ENCODE data around the gene HOXC6. TPM values are rescaled to one million over a fixed set of nuclear protein-coding genes. Genes with fewer than 3 reads are reported as not detected.

HOXC6 gene
- total RNA-seq, 1 donor from 2014 or later: 1.4 TPM

DNA sequence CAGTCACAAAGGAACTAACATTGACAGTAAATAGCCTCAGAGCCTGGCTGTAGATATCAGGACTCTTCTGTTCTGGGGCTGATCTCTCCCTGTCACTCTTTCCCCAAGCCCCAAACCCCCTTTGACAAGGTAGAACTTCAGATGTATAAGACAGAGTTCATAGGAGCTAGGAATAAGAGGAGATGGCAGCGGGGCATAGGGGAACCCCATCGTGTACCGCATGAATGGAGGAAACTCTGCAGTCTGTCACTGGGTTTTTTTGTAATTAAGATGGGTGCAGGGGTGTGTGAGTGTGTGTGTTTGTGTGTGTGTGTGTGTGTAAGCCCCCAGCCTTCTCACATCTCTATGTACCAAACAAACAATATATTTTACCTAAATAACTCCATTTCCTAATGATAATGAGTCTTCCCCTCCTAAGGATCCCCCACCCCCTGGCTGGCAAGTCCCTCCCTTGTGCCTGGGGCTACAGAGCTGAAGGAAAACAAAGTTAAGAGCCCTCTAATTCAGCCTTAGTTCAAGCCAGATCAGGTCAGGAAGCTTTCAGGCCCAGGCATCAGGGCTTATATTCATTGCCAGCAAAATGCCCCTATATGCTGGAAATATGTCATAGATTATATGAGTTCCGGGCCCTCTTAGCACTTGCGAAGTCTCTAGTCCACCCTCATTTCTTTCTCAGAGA is 16.3 kb downstream of the HOXC6 start:
- peaks cover 87% of the 10 kb centered on the region for H3K27me3 ChIP-seq
- no peak for ATAC-seq

DNA sequence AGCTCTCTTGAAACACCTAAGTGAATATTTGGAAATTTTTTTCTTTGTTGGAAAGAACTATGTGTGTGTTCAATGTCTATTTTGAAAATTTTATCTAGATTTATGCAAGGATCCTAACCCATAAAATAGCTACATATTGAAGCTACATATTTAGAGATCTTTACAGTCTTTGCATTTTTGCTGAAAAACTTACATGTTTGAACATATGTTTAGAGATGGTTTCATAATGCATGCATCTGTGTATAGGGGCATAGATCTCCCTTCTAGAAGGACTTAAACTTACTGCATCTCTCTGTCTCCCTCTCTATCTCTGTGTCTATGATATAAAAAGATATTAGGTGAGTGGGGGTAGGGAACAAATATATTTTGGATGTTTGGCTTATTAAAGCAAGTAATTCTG is 17.2 kb downstream of the HOXC6 start:
- no peak for ATAC-seq
- Histone ChIP-seq H3K9me3 (no peaks in the 10 kb centered on the region), H3K4me3 (no peak overlapping the region), H3K36me3 (no peaks in the 10 kb centered on the region), H3K27ac (no peak overlapping the region), H3K4me1 (no peaks in the 10 kb centered on the region), H3K27me3 (peaks cover 86% of the 10 kb centered on the region)
- intact Hi-C loops (cut with DNase I): no loop called here
- TF ChIP-seq, protein P1, sequence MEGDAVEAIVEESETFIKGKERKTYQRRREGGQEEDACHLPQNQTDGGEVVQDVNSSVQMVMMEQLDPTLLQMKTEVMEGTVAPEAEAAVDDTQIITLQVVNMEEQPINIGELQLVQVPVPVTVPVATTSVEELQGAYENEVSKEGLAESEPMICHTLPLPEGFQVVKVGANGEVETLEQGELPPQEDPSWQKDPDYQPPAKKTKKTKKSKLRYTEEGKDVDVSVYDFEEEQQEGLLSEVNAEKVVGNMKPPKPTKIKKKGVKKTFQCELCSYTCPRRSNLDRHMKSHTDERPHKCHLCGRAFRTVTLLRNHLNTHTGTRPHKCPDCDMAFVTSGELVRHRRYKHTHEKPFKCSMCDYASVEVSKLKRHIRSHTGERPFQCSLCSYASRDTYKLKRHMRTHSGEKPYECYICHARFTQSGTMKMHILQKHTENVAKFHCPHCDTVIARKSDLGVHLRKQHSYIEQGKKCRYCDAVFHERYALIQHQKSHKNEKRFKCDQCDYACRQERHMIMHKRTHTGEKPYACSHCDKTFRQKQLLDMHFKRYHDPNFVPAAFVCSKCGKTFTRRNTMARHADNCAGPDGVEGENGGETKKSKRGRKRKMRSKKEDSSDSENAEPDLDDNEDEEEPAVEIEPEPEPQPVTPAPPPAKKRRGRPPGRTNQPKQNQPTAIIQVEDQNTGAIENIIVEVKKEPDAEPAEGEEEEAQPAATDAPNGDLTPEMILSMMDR (IDR thresholded peaks at IDR 0.05): no peak
- no peak for DNase-seq

More for the DNA sequence above, 16.3 kb downstream of the HOXC6 start:
- Histone ChIP-seq H3K9me3 (no peaks in the 10 kb centered on the region), H3K4me1 (no peaks in the 10 kb centered on the region), H3K36me3 (no peaks in the 10 kb centered on the region), H3K4me3 (no peak overlapping the region), H3K27ac (no peak overlapping the region)
- TF ChIP-seq, protein P1 (IDR thresholded peaks at IDR 0.05): no peak
- DNase-seq: no peak
- intact Hi-C loops (cut with DNase I): no loop called here

DNA sequence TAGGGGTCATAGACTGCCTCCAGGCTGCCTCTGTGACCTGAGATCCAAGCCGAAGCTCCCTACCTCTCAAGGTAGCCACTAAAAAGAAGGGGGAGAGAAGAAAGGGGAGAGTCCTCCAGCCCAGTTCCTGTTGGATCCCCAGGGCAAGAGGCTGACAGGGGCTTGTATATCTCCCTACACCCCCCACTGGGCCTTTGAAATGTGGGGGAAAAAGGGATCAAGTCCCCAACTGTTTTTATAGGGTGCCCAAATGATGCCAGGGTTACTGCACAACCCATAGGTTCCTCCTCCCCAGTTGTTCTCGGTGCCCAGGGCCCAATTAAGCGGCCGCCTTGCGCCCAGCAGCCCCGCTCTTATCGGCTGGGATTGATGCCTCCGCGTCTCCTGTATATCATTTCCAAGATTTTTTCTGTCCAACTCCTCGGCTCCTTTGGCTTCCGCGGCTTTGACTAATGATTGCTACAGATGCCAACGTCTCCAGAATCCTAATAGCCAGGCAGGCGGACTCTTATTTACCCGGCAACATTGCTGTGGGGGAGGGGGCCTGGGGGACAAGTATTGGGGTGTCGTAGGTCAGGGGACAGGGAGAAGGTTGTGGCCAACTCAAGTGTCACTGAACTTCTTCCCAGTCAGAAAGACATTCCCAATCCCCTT is 17.8 kb downstream of the HOXC6 start:
- no peak overlapping the region for H3K4me3 ChIP-seq
- no peak overlapping the region for H3K27ac ChIP-seq
- H3K4me1 ChIP-seq: no peaks in the 10 kb centered on the region
- no peaks in the 10 kb centered on the region for H3K36me3 ChIP-seq
- DNase-seq (no peak), ATAC-seq (no peak)
- no peaks in the 10 kb centered on the region for H3K9me3 ChIP-seq
- TF ChIP-seq, protein P1 (IDR thresholded peaks at IDR 0.05): no peak
- intact Hi-C loops (cut with DNase I): no loop called here
- H3K27me3 ChIP-seq: peaks cover 87% of the 10 kb centered on the region

DNA sequence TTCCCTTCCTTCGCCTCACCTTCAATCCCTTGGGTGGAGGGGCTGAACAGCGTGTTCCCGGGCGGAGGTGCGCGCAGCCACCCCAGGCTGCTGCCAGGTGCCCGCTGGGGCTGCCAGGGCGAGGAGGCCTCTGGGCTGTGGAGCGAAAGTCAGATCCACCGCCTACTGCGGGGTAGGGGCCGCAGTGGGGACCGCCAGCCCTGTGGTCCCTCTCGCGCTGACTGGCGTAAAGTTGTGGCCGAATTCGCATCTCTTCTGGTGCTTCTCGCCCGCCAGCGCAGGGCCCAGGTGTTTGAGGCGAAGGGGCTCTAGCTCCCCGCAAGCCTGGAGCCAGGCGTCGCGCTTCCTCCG is 18.5 kb downstream of the HOXC6 start:
- DNase-seq: no peak
- no peak for ATAC-seq
- intact Hi-C loops (cut with DNase I): no loop called here
- Histone ChIP-seq H3K27ac (no peak overlapping the region), H3K36me3 (no peaks in the 10 kb centered on the region), H3K4me1 (no peaks in the 10 kb centered on the region), H3K27me3 (peaks cover 85% of the 10 kb centered on the region), H3K4me3 (no peak overlapping the region), H3K9me3 (no peaks in the 10 kb centered on the region)
- TF ChIP-seq, protein P1 (IDR thresholded peaks at IDR 0.05): no peak

DNA sequence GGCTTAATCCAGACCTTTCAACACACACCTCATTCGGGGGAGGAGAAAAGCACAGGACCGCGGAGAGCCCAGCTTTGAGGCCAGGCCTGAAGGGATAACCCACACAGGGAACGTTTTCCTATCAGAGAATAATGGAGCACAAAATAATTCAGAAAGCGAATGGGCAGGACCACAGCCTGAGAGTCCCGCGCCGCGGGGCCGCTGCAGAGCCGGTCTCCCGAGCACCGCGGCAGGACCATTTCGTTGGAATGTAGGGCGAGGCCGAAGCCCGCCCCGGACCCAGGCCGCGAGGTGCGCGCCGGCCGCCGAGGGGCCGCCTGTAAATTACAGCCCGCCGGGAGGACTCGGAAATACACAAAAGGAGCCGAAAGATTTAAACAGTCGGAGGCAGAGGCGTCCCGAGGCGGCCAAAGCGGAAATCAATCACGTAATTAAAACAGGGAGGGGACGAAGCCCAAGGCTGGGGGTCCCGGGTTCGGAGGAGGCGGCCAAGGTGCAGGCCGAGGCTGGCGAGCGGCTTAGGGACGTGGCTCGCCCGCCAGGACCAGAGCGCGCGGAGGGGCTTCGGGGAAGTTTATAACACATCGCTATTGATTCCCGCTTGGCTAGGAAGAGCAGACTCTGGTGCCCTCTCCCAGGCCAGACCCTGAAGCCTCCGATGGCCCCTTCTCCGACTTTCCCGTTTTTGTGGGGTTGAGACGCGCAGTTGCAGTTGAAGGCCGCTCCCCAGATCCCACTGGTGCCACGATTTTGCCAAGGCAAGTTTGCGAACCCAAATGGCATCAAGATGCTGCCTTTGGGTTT is 19.1 kb downstream of the HOXC6 start:
- intact Hi-C loops (cut with DNase I): no loop called here
- peaks cover 85% of the 10 kb centered on the region for H3K27me3 ChIP-seq
- TF ChIP-seq, protein P1 (IDR thresholded peaks at IDR 0.05): no peak
- H3K4me3 ChIP-seq: no peak overlapping the region
- H3K36me3 ChIP-seq: no peaks in the 10 kb centered on the region
- no peaks in the 10 kb centered on the region for H3K4me1 ChIP-seq
- DNase-seq (no peak), ATAC-seq (no peak)
- no peak overlapping the region for H3K27ac ChIP-seq
- H3K9me3 ChIP-seq: no peaks in the 10 kb centered on the region

All from upper lobe of right lung (tissue), 1 donor.